ENCODE measurements around the gene LBR. TPM values are rescaled to one million over a fixed set of nuclear protein-coding genes. Genes with fewer than 3 reads are reported as not detected.

The LBR gene
- total RNA-seq, 4 donors from 2014 or later, result 16.5 to 19.8 (median 18.5) TPM

- no peak overlapping the region for H3K27ac ChIP-seq
- intact Hi-C loops (cut with DNase I; ENCODE audit: low total_unique reads) (no loop called here), in situ Hi-C loops (cut with MboI; ENCODE audit: low sequenced_read_pairs in 4 of 4) (no loop called here)
- H3K4me3 ChIP-seq, result no peak overlapping the region
- H3K36me3 ChIP-seq, result no peaks in the 10 kb centered on the region
- no peaks in the 10 kb centered on the region for H3K4me1 ChIP-seq
- DNase-seq, result no peak
- peaks cover 0 to 3% (median 0%) of the 10 kb centered on the region in 3 donors for H3K27me3 ChIP-seq
- no peaks in the 10 kb centered on the region for H3K9me3 ChIP-seq
- no peak for ATAC-seq
- TF ChIP-seq CTCF (IDR thresholded peaks at IDR 0.05 in 4 of 5, conservative IDR thresholded peaks at IDR 0.05 in 1 of 5) (no peak), POLR2A (IDR thresholded peaks at IDR 0.05) (no peak)
These were observed 66.7 kb downstream of the LBR start for GRCh38 chr1:225361176-225361575.

DNA sequence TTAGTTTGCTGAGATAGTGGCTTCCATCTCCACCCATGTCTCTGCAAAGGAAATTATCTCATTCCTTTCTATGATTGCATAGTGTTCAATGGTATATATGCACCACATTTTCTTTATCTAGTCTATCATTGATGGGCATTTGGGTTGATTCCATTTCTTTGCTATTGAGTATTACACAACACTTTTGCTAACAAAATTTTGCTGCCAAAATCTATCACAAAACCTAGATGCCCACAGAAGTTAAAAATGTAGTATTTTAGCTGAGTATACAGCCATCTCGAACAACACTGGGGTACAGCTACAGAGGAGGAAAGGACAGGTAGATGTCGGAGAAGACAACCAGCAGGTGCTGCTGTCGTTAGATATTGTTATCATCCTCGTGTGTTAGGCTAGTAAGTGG, 67.7 kb downstream of the LBR start:
- Histone ChIP-seq H3K36me3 (no peaks in the 10 kb centered on the region), H3K4me1 (no peaks in the 10 kb centered on the region), H3K27ac (no peak overlapping the region), H3K27me3 (no peaks in the 10 kb centered on the region), H3K9me3 (no peaks in the 10 kb centered on the region), H3K4me3 (no peak overlapping the region)
- TF ChIP-seq CTCF (IDR thresholded peaks at IDR 0.05 in 4 of 5, conservative IDR thresholded peaks at IDR 0.05 in 1 of 5) (no peak), POLR2A (IDR thresholded peaks at IDR 0.05) (no peak)
- intact Hi-C loops (cut with DNase I; ENCODE audit: low total_unique reads), result no loop called here
- DNase-seq, result no peak
- no peak for ATAC-seq
- in situ Hi-C loops (cut with MboI; ENCODE audit: low sequenced_read_pairs in 4 of 4), result no loop called here

DNA sequence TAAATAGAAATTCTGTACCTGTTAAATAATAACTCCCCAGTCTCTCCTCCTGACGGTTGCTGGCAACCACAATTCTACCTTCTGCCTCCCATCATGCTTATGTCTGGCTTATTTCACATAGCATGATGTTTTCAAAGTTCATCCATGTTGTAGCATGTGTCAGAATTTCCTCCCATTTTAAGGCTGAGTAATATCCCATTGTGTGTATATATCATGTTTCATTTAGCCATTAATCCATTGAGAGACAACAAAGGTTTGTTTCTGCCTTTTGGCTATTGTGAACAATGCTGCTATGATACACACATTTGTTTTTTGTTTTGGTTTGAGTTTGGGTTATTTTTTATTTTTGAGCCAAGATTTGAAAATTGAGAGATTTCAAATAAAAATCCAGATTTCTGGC, 72.0 kb downstream of the LBR start:
- in situ Hi-C loops (cut with MboI; ENCODE audit: low sequenced_read_pairs in 4 of 4), result no loop called here
- ATAC-seq (no peak), DNase-seq (no peak)
- Histone ChIP-seq H3K9me3 (no peaks in the 10 kb centered on the region), H3K4me1 (no peaks in the 10 kb centered on the region), H3K27me3 (no peaks in the 10 kb centered on the region), H3K4me3 (no peak overlapping the region), H3K36me3 (no peaks in the 10 kb centered on the region), H3K27ac (no peak overlapping the region)
- intact Hi-C loops (cut with DNase I; ENCODE audit: low total_unique reads), result no loop called here
- no peak for TF ChIP-seq CTCF (IDR thresholded peaks at IDR 0.05 in 4 of 5, conservative IDR thresholded peaks at IDR 0.05 in 1 of 5)
- TF ChIP-seq POLR2A (IDR thresholded peaks at IDR 0.05), result no peak

GRCh38 chr1:225354906-225355305, 72.9 kb downstream of the LBR start:
- in situ Hi-C loops (cut with MboI; ENCODE audit: low sequenced_read_pairs in 4 of 4), result no loop called here
- H3K27ac ChIP-seq, result no peak overlapping the region
- no peak for TF ChIP-seq CTCF (IDR thresholded peaks at IDR 0.05 in 4 of 5, conservative IDR thresholded peaks at IDR 0.05 in 1 of 5)
- no peak for TF ChIP-seq POLR2A (IDR thresholded peaks at IDR 0.05)
- DNase-seq, result no peak
- H3K4me1 ChIP-seq, result no peaks in the 10 kb centered on the region
- no peaks in the 10 kb centered on the region for H3K36me3 ChIP-seq
- H3K27me3 ChIP-seq, result no peaks in the 10 kb centered on the region
- no peaks in the 10 kb centered on the region for H3K9me3 ChIP-seq
- no peak overlapping the region for H3K4me3 ChIP-seq
- ATAC-seq, result no peak
- intact Hi-C loops (cut with DNase I; ENCODE audit: low total_unique reads), result no loop called here

Other genes starting within 250 kb of the LBR start
- gene ENAH, start 225.1 kb upstream of the LBR start, total RNA-seq, result 100 to 1,000 TPM in 1 of 4 donors, 10 to 100 TPM in 3; 56.1 to 112 (median 62.2) TPM

All from gastrocnemius medialis (tissue), 4 donors.